Measurements from ENCODE around the gene PPP3R2. TPM values are rescaled to one million over a fixed set of nuclear protein-coding genes. Genes with fewer than 3 reads are reported as not detected.

Gene PPP3R2
- total RNA-seq, 2 experiments from 2014 or later, result not detected

- no peaks in the 10 kb centered on the region for H3K4me1 Mint-ChIP-seq (ENCODE audit: low read depth)
- H3K9me3 Mint-ChIP-seq, result no peaks in the 10 kb centered on the region
- Histone ChIP-seq H3K9me3 (ENCODE audit: control insufficient read depth in 1 of 2, insufficient read depth in 1 of 2, low read length in 2 of 2) (no peaks in the 10 kb centered on the region), H3K27me3 (ENCODE audit: control insufficient read depth in 1 of 2, insufficient read depth in 2 of 2, low read length in 2 of 2) (no peaks in the 10 kb centered on the region), H3K36me3 (ENCODE audit: insufficient read depth, low read length) (no peaks in the 10 kb centered on the region), H3K4me1 (ENCODE audit: insufficient read depth, low read length) (no peaks in the 10 kb centered on the region), H3K4me3 (ENCODE audit: low read length) (no peak overlapping the region), H3K27ac (ENCODE audit: low read depth in 1 of 2, low read length in 2 of 2) (no peak overlapping the region)
- ATAC-seq (ENCODE audit: poor library complexity), result no peak
- H3K36me3 Mint-ChIP-seq (ENCODE audit: low read depth), result no peaks in the 10 kb centered on the region
- ChIA-PET POLR2A (no interaction called here), CTCF (no interaction called here)
- H3K4me3 Mint-ChIP-seq, result no peak overlapping the region
- DNase-seq, result no peak
- no peaks in the 10 kb centered on the region for H3K27me3 Mint-ChIP-seq
- no peak overlapping the region for H3K27ac Mint-ChIP-seq
- intact Hi-C loops (cut with DNase I, micrococcal nuclease), result loop anchor here in 1 of 2 experiments (5.0 kb wide), 1 partner anchor 52 kb away; no protein-coding TSS in a partner anchor
- TF ChIP-seq, protein P1, sequence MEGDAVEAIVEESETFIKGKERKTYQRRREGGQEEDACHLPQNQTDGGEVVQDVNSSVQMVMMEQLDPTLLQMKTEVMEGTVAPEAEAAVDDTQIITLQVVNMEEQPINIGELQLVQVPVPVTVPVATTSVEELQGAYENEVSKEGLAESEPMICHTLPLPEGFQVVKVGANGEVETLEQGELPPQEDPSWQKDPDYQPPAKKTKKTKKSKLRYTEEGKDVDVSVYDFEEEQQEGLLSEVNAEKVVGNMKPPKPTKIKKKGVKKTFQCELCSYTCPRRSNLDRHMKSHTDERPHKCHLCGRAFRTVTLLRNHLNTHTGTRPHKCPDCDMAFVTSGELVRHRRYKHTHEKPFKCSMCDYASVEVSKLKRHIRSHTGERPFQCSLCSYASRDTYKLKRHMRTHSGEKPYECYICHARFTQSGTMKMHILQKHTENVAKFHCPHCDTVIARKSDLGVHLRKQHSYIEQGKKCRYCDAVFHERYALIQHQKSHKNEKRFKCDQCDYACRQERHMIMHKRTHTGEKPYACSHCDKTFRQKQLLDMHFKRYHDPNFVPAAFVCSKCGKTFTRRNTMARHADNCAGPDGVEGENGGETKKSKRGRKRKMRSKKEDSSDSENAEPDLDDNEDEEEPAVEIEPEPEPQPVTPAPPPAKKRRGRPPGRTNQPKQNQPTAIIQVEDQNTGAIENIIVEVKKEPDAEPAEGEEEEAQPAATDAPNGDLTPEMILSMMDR (IDR thresholded peaks at IDR 0.05), result no peak
Observed at GRCh38 chr9:101620452-101620851, 25.7 kb upstream of the PPP3R2 start.

DNA sequence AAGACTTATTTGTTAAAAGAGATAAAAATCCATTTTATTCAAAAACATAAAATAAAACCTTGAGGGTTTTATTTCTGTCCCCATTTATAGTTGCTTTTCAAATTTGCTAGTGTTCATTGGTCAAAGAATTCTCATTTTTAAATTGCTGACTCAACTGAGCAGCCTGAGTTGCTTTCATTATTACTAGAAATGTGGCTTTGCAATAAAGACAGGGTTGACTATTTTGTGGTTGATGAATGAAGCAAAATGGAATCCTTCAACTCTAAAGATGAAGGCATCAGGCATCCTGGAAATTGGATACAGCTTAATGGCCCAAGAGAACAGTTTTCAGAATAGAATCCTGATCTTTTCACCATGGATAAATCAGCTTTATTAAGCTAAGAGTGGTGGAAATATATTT, 23.9 kb upstream of the PPP3R2 start:
- H3K36me3 ChIP-seq (ENCODE audit: insufficient read depth, low read length), result no peaks in the 10 kb centered on the region
- H3K36me3 Mint-ChIP-seq (ENCODE audit: low read depth), result no peaks in the 10 kb centered on the region
- no peak overlapping the region for H3K4me3 ChIP-seq (ENCODE audit: low read length)
- no peaks in the 10 kb centered on the region for H3K4me1 Mint-ChIP-seq (ENCODE audit: low read depth)
- no peaks in the 10 kb centered on the region for H3K9me3 Mint-ChIP-seq
- no peaks in the 10 kb centered on the region for H3K27me3 Mint-ChIP-seq
- CTCF ChIA-PET, result no interaction called here
- POLR2A ChIA-PET, result no interaction called here
- H3K27ac Mint-ChIP-seq, result no peak overlapping the region
- no peaks in the 10 kb centered on the region for H3K9me3 ChIP-seq (ENCODE audit: control insufficient read depth in 1 of 2, insufficient read depth in 1 of 2, low read length in 2 of 2)
- intact Hi-C loops (cut with DNase I, micrococcal nuclease), result no loop called here
- no peak for DNase-seq
- H3K27me3 ChIP-seq (ENCODE audit: control insufficient read depth in 1 of 2, insufficient read depth in 2 of 2, low read length in 2 of 2), result no peaks in the 10 kb centered on the region
- TF ChIP-seq, protein P1 (IDR thresholded peaks at IDR 0.05), result no peak
- ATAC-seq (ENCODE audit: poor library complexity), result no peak
- H3K4me1 ChIP-seq (ENCODE audit: insufficient read depth, low read length), result no peaks in the 10 kb centered on the region
- H3K27ac ChIP-seq (ENCODE audit: low read depth in 1 of 2, low read length in 2 of 2), result no peak overlapping the region
- H3K4me3 Mint-ChIP-seq, result no peak overlapping the region

- ATAC-seq (ENCODE audit: poor library complexity) (no peak), DNase-seq (no peak)
- Histone ChIP-seq H3K4me3 (ENCODE audit: low read length) (no peak overlapping the region), H3K4me1 (ENCODE audit: insufficient read depth, low read length) (peaks cover 3% of the 10 kb centered on the region), H3K36me3 (ENCODE audit: insufficient read depth, low read length) (no peaks in the 10 kb centered on the region), H3K9me3 (ENCODE audit: control insufficient read depth in 1 of 2, insufficient read depth in 1 of 2, low read length in 2 of 2) (no peaks in the 10 kb centered on the region), H3K27ac (ENCODE audit: low read depth in 1 of 2, low read length in 2 of 2) (no peak overlapping the region), H3K27me3 (ENCODE audit: control insufficient read depth in 1 of 2, insufficient read depth in 2 of 2, low read length in 2 of 2) (peaks cover 2 to 4% of the 10 kb centered on the region in 2 experiments)
- Mint-ChIP-seq H3K36me3 (ENCODE audit: low read depth) (no peaks in the 10 kb centered on the region), H3K4me1 (ENCODE audit: low read depth) (peaks cover 5% of the 10 kb centered on the region), H3K27me3 (peaks cover 15% of the 10 kb centered on the region), H3K27ac (no peak overlapping the region), H3K9me3 (no peaks in the 10 kb centered on the region), H3K4me3 (no peak overlapping the region)
- POLR2A ChIA-PET, result no interaction called here
- TF ChIP-seq, protein P1 (IDR thresholded peaks at IDR 0.05), result no peak
- CTCF ChIA-PET, result no interaction called here
- intact Hi-C loops (cut with DNase I, micrococcal nuclease), result no loop called here
Observed at GRCh38 chr9:101605547-101605946, 10.8 kb upstream of the PPP3R2 start.
